ENCODE measurements around the gene RBM25.
"Not testable (repeated sequence)": the region's sequence is repeated elsewhere in the genome, so short reads cannot be mapped to it uniquely, and the experiment has no call there.

The RBM25 gene

GRCh38 chr14:73105050-73105449, 46.7 kb downstream of the RBM25 start:
- no peak for DNase-seq

- DNase-seq: no peak
Observed at GRCh38 chr14:73105727-73106126, 47.4 kb downstream of the RBM25 start.

GRCh38 chr14:73116079-73116665, 57.8 kb downstream of the RBM25 start:
- DNase-seq: no peak

GRCh38 chr14:73124180-73124894, 66.0 kb downstream of the RBM25 start:
- DNase-seq: no peak

DNA sequence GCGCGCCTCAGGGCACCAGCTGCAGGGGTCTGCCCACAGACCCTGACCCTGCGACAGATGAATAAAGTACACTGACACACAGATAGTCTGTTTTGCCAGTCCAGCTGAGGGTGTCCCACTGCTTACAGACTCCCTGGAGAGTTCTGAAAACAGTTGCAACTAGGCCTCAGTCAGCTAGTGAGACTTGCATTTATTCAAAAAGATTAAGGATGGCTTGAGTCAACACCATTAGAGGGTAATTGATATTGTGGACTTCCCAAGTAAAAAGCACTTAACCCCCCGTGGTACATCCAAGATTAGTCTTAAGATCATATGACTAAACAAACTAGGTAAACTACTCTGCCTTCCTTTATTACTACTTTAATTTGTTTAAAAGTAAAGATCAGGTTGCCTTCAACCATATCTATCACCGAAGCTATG, 66.8 kb downstream of the RBM25 start:
- DNase-seq: no peak

- DNase-seq: no peak
Observed at GRCh38 chr14:73125746-73126145, 67.4 kb downstream of the RBM25 start.

GRCh38 chr14:73133795-73134194, 75.5 kb downstream of the RBM25 start:
- no peak for DNase-seq

GRCh38 chr14:73136085-73136386, 77.7 kb downstream of the RBM25 start:
- no peak for DNase-seq

DNA sequence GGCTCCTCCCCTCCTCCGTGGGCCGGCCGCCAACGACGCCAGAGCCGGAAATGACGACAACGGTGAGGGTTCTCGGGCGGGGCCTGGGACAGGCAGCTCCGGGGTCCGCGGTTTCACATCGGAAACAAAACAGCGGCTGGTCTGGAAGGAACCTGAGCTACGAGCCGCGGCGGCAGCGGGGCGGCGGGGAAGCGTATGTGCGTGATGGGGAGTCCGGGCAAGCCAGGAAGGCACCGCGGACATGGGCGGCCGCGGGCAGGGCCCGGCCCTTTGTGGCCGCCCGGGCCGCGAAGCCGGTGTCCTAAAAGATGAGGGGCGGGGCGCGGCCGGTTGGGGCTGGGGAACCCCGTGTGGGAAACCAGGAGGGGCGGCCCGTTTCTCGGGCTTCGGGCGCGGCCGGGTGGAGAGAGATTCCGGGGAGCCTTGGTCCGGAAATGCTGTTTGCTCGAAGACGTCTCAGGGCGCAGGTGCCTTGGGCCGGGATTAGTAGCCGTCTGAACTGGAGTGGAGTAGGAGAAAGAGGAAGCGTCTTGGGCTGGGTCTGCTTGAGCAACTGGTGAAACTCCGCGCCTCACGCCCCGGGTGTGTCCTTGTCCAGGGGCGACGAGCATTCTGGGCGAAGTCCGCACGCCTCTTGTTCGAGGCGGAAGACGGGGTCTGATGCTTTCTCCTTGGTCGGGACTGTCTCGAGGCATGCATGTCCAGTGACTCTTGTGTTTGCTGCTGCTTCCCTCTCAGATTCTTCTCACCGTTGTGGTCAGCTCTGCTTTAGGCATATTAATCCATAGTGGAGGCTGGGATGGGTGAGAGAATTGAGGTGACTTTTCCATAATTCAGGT, 78.3 kb downstream of the RBM25 start, which contains the start of gene PSEN1:
PSEN1 (plus strand) TSS at position 121 of the 839 bp plus-strand sequence. CDS start 11,513 bp downstream, outside the sequence.
- DNase-seq: peak; percentile 92

GRCh38 chr14:73140811-73141323, 82.5 kb downstream of the RBM25 start:
- DNase-seq: no peak

DNA sequence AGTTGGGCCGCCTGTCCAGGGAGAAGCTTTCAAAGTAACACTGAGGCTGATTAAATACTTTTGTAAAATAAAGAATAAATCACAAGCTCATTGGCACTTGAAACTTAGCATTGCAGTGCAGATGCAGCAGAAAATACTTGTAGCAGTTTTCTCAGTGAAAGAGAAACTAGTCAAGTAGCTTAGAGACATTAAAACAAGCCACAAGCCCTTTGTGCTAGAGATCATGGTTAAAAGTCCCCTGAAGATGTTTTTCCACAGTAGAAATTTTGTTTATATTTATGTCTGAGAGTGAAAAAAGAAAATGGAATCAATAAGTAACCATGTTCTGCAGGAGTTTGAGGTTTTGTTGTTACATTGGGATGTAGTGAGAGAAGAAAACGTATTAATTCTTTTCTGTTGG, 83.9 kb downstream of the RBM25 start:
- no peak for DNase-seq

DNA sequence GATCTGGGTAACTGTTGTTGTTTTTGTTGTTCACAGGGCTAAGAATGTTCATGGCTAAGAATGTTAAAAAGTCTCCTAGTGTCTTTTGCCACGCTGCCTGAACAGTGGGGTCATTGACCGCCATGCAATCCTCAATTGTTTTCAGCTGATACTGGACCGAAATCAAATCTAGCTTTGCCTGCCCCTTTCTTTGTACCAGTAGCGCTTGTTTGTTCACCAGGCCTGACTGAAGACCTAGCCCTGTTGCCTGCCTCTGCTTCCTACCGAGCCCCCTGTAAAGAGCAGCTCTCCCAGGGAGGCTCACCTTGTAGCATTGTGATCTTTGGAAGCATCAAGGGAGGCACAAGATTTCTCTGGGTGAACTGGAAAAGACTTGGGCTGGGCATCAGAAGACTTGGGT, 84.7 kb downstream of the RBM25 start:
- DNase-seq: no peak

DNA sequence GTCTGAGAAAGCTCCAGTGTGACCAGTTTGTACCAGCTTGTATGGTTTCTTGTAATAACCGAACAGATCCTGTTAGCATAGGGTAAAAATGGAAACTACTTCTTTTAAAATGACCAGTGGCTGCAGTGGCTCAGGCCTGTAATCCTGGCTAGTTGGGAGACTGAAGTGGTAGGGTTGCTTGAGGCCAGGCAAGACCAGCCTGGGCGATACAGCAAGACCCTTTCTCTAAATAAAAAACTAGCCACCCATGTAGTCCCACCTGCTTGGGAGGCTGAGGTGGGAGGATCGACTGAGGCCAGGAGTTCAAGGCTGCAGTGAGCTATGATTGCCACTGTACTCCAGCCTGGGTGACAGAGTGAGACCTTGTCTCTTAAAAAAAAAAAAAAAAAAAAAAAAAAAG, 85.3 kb downstream of the RBM25 start:
- DNase-seq: no peak

DNA sequence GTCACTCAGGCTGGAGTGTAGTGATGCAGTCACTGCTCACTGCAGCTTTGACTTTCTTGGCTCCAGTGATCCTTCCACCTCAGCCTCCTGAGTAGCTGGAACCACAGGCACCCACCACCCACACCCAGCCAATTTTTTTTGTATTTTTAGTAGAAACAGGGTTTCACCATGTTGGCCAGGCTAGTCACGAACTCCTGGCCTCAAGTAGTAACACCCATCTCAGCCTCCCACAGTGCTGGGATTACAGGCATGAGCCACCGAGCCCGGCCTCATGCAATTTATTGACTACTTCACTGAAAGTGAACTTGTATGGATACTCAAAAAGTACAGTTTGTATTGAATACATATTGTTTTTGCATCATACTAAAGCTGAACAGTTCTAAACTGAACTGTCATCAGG, 87.0 kb downstream of the RBM25 start:
- no peak for DNase-seq

DNA sequence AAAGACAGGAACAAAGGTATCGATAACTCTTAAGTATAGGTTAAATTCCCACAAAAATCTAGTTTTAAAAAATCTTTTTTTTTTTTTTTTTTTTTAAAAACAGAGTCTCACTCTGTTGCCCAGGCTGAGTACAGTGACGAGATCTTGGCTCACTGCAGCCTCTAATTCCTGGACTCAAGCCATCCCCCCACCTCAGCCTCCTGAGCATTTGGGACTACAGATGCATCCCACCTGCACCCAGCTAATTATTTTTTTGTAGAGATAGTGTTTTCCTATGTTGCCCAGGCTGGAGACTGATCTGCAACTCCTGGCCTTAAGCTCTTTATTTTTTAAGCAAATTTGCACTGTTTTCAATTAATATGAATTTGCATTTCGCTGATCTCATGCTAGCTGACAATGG, 87.8 kb downstream of the RBM25 start:
- no peak for DNase-seq

DNA sequence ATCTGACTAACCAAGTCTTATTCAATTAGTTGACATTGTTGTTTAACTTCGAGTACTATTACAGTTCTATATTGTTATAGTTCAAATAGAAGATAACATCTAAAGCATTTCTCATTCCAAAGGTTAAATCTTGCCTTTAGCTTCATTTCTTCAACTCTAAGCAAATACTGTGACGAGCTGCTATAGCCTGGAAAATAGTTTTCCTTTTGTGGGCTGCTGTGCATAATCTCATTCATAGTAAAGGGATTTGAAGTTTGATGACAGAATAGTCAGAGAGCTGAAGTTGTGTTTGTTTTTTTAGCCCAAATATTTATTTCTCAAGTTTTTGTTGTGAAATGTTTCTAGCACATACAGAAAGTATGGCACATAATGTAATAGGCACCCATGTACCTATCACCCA, 91.4 kb downstream of the RBM25 start:
- DNase-seq: no peak

GRCh38 chr14:73153272-73153671, 94.9 kb downstream of the RBM25 start:
- DNase-seq: no peak

- no peak for DNase-seq
Observed at GRCh38 chr14:73162251-73162650, 103.9 kb downstream of the RBM25 start.

DNA sequence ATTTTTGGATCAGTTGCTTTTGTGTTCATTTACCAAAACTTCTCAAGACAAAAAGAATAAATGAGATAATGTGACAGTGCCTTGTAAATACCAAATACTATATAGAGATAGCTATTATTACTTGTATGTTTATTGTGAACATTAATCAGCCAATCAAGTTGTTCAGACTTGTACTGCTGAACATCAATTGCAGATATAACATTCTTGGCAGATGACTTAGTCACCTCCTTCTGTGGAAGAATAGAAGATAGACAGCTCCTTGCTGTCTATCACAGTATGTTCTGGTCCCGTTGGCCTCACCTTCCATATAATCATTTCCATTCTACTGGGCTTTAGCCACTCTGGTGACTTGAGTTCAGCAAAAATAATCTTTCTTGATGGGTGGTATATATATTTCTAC, 108.1 kb downstream of the RBM25 start:
- DNase-seq: no peak

DNA sequence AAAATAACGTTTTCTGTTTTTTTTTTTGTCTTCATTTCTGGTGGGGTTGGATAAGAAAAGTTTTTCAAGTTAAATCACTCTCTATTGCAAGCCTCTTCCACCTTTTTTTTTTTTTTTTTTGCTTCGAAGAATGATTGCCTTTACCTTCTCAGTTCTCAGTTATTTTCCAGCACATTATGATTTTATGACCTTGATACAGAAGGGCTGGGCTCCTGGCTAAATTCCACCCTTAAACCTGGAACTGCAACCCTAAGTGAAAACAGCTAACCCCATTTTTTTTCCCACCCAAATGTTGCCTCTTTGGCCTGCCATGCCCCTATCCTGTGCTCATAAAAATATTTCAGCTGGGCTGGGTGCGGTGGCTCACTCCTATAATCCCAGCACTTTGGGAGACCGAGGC, 109.4 kb downstream of the RBM25 start:
- no peak for DNase-seq

DNA sequence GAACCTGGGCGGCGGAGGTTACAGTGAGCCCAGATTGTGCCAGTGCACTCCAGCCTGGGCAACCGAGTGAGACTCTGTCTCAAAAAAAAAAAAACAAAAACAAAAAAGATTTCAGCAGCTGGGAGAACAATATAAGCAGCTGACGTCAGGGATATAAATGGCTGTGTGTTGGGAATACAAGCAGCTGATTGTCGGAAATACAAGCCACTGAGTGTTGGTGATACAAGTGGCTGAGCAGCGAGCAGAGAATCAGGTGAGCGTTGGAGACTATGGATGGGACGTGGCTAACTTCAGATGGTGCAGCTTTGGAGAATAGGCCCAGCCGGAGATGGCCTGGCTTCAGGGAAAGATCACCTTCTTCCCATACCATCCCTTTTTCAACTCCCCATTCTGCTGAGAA, 109.9 kb downstream of the RBM25 start:
- no peak for DNase-seq

DNA sequence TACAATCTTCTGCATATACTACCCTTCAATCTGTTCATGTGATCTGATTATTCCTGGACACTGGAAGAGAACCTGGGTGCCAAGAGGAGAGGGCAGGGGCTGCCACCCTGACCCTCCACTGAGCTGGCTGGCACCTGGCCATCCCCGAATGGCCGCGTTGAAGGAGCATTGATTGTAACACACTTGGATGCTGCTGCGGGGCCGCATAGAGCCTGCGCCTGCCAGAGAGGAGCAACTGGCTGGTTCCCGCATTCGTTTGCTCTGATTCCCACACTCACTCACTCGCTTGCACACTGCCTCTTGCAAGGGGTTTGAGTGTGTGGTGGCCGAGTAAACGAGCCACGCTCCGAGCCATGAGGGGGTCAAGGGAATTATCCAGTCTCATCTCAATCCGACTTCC, 110.4 kb downstream of the RBM25 start:
- no peak for DNase-seq

DNA sequence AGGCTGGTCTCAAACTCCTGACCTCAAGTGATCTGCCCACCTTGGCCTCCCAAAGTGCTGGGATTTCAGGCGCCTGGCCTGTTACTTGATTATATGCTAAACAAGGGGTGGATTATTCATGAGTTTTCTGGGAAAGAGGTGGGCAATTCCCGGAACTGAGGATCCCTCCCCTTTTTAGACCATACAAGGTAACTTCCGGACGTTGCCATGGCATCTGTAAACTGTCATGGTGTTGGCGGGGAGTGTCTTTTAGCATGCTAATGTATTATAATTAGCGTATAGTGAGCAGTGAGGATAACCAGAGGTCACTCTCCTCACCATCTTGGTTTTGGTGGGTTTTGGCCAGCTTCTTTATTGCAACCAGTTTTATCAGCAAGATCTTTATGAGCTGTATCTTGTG, 111.5 kb downstream of the RBM25 start:
- not testable (repeated sequence) for DNase-seq

DNA sequence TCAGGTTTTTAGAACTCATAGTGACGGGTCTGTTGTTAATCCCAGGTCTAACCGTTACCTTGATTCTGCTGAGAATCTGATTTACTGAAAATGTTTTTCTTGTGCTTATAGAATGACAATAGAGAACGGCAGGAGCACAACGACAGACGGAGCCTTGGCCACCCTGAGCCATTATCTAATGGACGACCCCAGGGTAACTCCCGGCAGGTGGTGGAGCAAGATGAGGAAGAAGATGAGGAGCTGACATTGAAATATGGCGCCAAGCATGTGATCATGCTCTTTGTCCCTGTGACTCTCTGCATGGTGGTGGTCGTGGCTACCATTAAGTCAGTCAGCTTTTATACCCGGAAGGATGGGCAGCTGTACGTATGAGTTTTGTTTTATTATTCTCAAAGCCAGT, 112.4 kb downstream of the RBM25 start:
- DNase-seq: no peak
